Measurements from ENCODE around the gene COX4I2. TPM values are rescaled to one million over a fixed set of nuclear protein-coding genes. Genes with fewer than 3 reads are reported as not detected.

COX4I2 gene
- total RNA-seq, 1 experiment from 2014 or later, result not detected

- TF ChIP-seq SMAD4 (CRISPR knock-in tag; IDR thresholded peaks at IDR 0.05), result no peak
- TF ChIP-seq ZNF416 (CRISPR knock-in tag; IDR thresholded peaks at IDR 0.05), result no peak
- no peak for TF ChIP-seq ZNF671 (CRISPR knock-in tag; IDR thresholded peaks at IDR 0.05)
- no peak for TF ChIP-seq NR3C1 (CRISPR knock-in tag; conservative IDR thresholded peaks at IDR 0.05; ENCODE audit: low read depth)
These were observed 54.0 kb downstream of the COX4I2 start (continued) for GRCh38 chr20:31691646-31692275.

- H3K4me1 Mint-ChIP-seq, result peaks cover 45% of the 10 kb centered on the region
- DNase-seq (ENCODE audit: low spot score), result no peak
- TF ChIP-seq ELF4 (CRISPR knock-in tag; IDR thresholded peaks at IDR 0.05; ENCODE audit: low read depth) (no peak), EMX1 (CRISPR knock-in tag; IDR thresholded peaks at IDR 0.05) (no peak), FOXK1 (CRISPR knock-in tag; IDR thresholded peaks at IDR 0.05) (no peak), AFF4 (CRISPR knock-in tag; IDR thresholded peaks at IDR 0.05; ENCODE audit: borderline replicate concordance) (no peak), FOXP1 (CRISPR knock-in tag; IDR thresholded peaks at IDR 0.05; ENCODE audit: borderline replicate concordance) (no peak), E2F1 (CRISPR knock-in tag; IDR thresholded peaks at IDR 0.05) (no peak), CREM (CRISPR knock-in tag; IDR thresholded peaks at IDR 0.05) (no peak), ARID4B (CRISPR knock-in tag; IDR thresholded peaks at IDR 0.05; ENCODE audit: borderline replicate concordance) (no peak), JAZF1 (CRISPR knock-in tag; IDR thresholded peaks at IDR 0.05) (no peak), CBFB (CRISPR knock-in tag; IDR thresholded peaks at IDR 0.05; ENCODE audit: low read depth) (no peak), ZNF219 (CRISPR knock-in tag; IDR thresholded peaks at IDR 0.05; ENCODE audit: borderline replicate concordance) (no peak), RELA (CRISPR knock-in tag; IDR thresholded peaks at IDR 0.05; ENCODE audit: borderline replicate concordance) (no peak), ATF1 (CRISPR knock-in tag; IDR thresholded peaks at IDR 0.05) (no peak), NR1H2 (CRISPR knock-in tag; IDR thresholded peaks at IDR 0.05) (no peak), FOXJ3 (CRISPR knock-in tag; IDR thresholded peaks at IDR 0.05; ENCODE audit: borderline replicate concordance) (no peak), ZNF512 (CRISPR knock-in tag; IDR thresholded peaks at IDR 0.05; ENCODE audit: borderline replicate concordance) (no peak), ZNF532 (CRISPR knock-in tag; IDR thresholded peaks at IDR 0.05; ENCODE audit: borderline replicate concordance) (no peak)
- H3K9me3 Mint-ChIP-seq, result no peaks in the 10 kb centered on the region
- H3K4me3 Mint-ChIP-seq, result no peak overlapping the region
- ChIA-PET POLR2A (interaction anchor here (0.6 to 1.1 kb wide), 4 partner anchors 15 to 95 kb away, joined by 3 to 6 read pairs (median 4); no protein-coding TSS in a partner anchor), CTCF (interaction anchor here (0.6 to 6.4 kb wide), 9 partner anchors 9 to 131 kb away, joined by 3 to 61 read pairs (median 6); partner anchors contain the start of gene BCL2L1)
- no peaks in the 10 kb centered on the region for H3K27me3 Mint-ChIP-seq (ENCODE audit: low read depth)
- no peak for ATAC-seq
- peaks cover 14% of the 10 kb centered on the region; the same call in 1 of the 2 replicates for H3K36me3 Mint-ChIP-seq
- H3K27ac Mint-ChIP-seq, result no peak overlapping the region
These were observed 55.7 kb downstream of the COX4I2 start for GRCh38 chr20:31693402-31693801.
